Vagina (tissue), 2 donors: ENCODE measurements around the gene WFDC2. TPM values are rescaled to one million over a fixed set of nuclear protein-coding genes. Genes with fewer than 3 reads are reported as not detected.

Experiments
- DNase-seq, 2 donors: peaks; one replicate each; pipeline ENCODE4 v3.0.0-alpha.2; 2017; ENCODE audit errors: extremely low spot score in 2 of 2
- H3K27ac ChIP-seq: fragments of 200-600 bp; sonication (generic); one replicate; pipeline ENCODE4 v1.5.1; 2019
- H3K27me3 ChIP-seq: fragments of 200-600 bp; sonication (generic); one replicate; pipeline ENCODE4 v1.5.1; 2019
- H3K36me3 ChIP-seq, 2 donors: fragments of 200-600 bp; sonication (generic); one replicate each; pipeline ENCODE4 v1.5.1; 2017 to 2019
- H3K4me1 ChIP-seq: fragments of 200-600 bp; sonication (generic); one replicate; pipeline ENCODE4 v1.5.1; 2019
- H3K4me3 ChIP-seq, 2 donors: fragments of 200-600 bp; sonication (generic); 1 replicate in 1 of 2; 2 replicates in 1 of 2; pipeline ENCODE4 v1.5.1; 2016 to 2019
- H3K9me3 ChIP-seq: fragments of 200-600 bp; sonication (generic); one replicate; pipeline ENCODE4 v1.5.1; 2019
- POLR2A ChIP-seq, 2 donors: fragments of 450-650 bp; IDR thresholded peaks; one replicate each; pipeline ENCODE4 v1.6.1; 2017; ENCODE audit warnings: antibody characterized with exemption in 2 of 2, mild to moderate bottlenecking in 2 of 2, moderate library complexity in 2 of 2
- POLR2AphosphoS5 ChIP-seq, 2 donors: sonication (generic); formaldehyde crosslinking; IDR thresholded peaks; one replicate each; pipeline ENCODE4 v1.9.0; 2017; ENCODE audit warnings: antibody characterized with exemption in 2 of 2, mild to moderate bottlenecking in 2 of 2, low read depth in 1 of 2; ENCODE audit not compliant: insufficient read depth in 1 of 2
- intact Hi-C: fragments of 100-400 bp; cut with DNase I; formaldehyde crosslinking; loops from one replicate; pipeline ENCODE4 v1.15.1; 2023
- total RNA-seq: library from RNA; depleted of rRNA; stranded (reverse); fragments of >200 nt; gene quantifications from one replicate; pipeline ENCODE4 v1.2.3, GENCODE V29; 2016
- TF ChIP-seq, protein P1 (sequence below), 3 experiments: fragments of 450-650 bp in 2 of 3; fragments of 200-600 bp in 1 of 3; sonication (generic) in 1 of 3; IDR thresholded peaks; one replicate each; pipeline ENCODE4 v1.5.1; 2017 to 2019; ENCODE audit warnings: antibody characterized with exemption in 3 of 3, mild to moderate bottlenecking in 2 of 3, moderate library complexity in 2 of 3

WFDC2 gene
- total RNA-seq, 1 donor from 2014 or later, result 2.2 TPM

DNA sequence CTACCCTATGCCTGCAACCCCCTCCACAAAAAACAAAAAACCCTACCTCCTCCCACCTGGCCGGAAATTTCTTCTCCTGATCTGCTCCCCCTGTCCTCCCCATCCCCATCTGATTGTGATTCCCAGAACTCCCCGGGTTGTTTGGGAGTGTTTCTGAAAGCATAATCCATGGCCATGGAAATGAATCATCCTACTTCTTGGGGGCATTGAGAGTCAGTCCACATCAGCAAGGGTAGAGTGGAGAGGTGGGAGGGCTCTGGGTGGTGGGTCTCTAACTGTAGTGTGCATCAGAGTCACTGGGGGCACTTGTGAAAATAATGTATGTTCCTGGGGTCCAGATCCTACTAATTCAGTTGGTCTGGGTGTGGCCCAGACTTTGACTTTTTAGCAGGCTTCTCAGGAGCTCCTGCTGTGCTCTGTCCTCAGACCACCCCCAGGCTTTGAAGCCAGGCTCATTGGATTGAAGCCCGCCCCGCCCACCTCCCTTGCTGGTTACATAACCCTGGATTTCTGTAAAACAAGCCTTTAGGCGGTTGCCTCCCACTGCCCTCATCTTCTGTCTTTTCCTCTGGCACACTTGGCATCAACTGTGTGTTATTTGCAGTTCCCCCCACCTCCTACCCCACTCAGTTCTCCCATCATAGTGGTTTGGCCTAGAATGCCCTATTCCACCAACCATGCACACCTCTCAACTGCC is 43.1 kb upstream of the WFDC2 start:
- no peak for TF ChIP-seq POLR2AphosphoS5 (IDR thresholded peaks at IDR 0.05; ENCODE audit: insufficient read depth in 1 of 2, low read depth in 1 of 2)
- TF ChIP-seq POLR2A (IDR thresholded peaks at IDR 0.05), result no peak
- TF ChIP-seq, protein P1, sequence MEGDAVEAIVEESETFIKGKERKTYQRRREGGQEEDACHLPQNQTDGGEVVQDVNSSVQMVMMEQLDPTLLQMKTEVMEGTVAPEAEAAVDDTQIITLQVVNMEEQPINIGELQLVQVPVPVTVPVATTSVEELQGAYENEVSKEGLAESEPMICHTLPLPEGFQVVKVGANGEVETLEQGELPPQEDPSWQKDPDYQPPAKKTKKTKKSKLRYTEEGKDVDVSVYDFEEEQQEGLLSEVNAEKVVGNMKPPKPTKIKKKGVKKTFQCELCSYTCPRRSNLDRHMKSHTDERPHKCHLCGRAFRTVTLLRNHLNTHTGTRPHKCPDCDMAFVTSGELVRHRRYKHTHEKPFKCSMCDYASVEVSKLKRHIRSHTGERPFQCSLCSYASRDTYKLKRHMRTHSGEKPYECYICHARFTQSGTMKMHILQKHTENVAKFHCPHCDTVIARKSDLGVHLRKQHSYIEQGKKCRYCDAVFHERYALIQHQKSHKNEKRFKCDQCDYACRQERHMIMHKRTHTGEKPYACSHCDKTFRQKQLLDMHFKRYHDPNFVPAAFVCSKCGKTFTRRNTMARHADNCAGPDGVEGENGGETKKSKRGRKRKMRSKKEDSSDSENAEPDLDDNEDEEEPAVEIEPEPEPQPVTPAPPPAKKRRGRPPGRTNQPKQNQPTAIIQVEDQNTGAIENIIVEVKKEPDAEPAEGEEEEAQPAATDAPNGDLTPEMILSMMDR (IDR thresholded peaks at IDR 0.05), result no peak
- Histone ChIP-seq H3K4me1 (no peaks in the 10 kb centered on the region), H3K27ac (no peak overlapping the region), H3K27me3 (no peaks in the 10 kb centered on the region), H3K36me3 (peaks cover 0 to 45% of the 10 kb centered on the region in 2 donors), H3K9me3 (no peaks in the 10 kb centered on the region), H3K4me3 (no peak overlapping the region)
- intact Hi-C loops, result no loop called here
- DNase-seq, result no peak

DNA sequence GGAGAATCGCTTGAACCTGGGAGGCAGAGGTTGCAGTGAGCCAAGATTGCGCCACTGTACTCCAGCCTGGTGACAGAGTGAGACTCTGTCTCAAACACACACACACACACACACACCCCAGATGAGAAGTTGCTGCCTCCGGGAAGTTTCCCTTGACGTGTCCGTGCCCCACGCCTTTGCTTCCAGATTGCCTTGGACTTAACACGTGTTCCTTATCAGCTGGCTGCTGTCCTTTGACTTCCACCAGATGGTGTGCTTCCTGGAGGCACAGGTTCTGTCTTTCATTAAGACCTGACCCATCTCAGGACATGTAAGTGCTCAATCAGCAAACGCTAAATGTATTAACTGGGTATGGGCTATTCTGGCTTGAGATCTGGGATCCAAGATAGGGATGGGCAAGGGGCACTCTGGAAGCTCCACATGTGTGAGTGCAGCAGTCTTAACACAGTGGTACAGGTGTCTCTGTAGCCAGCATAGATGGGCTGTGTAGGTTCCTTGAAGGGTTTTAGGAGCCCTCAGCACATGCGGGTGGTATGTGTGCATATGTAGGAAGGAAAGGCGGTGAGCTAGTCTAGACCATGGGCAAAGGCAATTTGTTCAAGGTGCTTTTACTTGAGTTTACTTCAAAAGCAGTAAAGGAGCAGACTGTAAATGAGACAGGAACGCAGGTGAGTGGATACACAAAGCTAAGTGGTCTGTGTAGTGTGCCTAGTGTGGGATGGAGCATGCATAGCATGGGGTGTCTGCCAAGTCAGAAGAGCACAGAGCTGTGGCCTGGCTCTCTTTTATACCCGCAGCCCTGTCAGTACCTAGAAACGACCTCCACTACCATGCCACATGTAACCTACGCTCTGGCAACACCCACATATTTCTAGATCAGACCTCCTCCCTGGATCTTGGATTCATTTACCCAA is 42.1 kb upstream of the WFDC2 start:
- no peak overlapping the region for H3K27ac ChIP-seq
- no peaks in the 10 kb centered on the region for H3K4me1 ChIP-seq
- no peaks in the 10 kb centered on the region for H3K9me3 ChIP-seq
- peaks cover 0 to 35% of the 10 kb centered on the region in 2 donors for H3K36me3 ChIP-seq
- no peaks in the 10 kb centered on the region for H3K27me3 ChIP-seq
- H3K4me3 ChIP-seq, result no peak overlapping the region
- no peak for TF ChIP-seq POLR2A (IDR thresholded peaks at IDR 0.05)
- TF ChIP-seq, protein P1 (IDR thresholded peaks at IDR 0.05), result no peak
- TF ChIP-seq POLR2AphosphoS5 (IDR thresholded peaks at IDR 0.05; ENCODE audit: insufficient read depth in 1 of 2, low read depth in 1 of 2), result no peak
- no peak for DNase-seq
- intact Hi-C loops, result no loop called here

DNA sequence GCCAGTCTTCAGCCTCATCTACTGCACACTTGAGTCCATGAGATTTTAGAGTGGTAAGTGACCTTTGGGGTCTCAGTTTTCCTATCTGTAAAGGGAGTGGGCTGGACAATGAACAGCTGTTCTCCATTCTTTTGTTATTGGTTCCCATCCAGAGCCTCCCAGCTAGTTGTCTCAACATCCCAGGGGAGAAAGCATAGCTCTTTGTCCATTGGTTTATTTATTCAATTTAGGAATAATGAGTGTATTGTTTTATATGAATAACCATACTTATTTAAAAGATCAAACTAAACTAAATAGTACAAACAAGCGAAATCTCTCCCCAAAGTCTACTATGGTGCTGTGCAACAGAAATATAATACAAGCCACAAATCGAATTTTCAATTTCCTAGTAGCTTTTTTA is 39.9 kb upstream of the WFDC2 start:
- H3K9me3 ChIP-seq, result no peaks in the 10 kb centered on the region
- no peak for TF ChIP-seq POLR2AphosphoS5 (IDR thresholded peaks at IDR 0.05; ENCODE audit: insufficient read depth in 1 of 2, low read depth in 1 of 2)
- no peak for TF ChIP-seq POLR2A (IDR thresholded peaks at IDR 0.05)
- TF ChIP-seq, protein P1 (IDR thresholded peaks at IDR 0.05), result no peak
- H3K36me3 ChIP-seq, result peaks cover 0 to 15% of the 10 kb centered on the region in 2 donors
- no peak overlapping the region for H3K4me3 ChIP-seq
- H3K27ac ChIP-seq, result no peak overlapping the region
- intact Hi-C loops, result loop anchor here (5.0 kb wide), 1 partner anchor 57 kb away; no protein-coding TSS in a partner anchor
- H3K27me3 ChIP-seq, result no peaks in the 10 kb centered on the region
- no peaks in the 10 kb centered on the region for H3K4me1 ChIP-seq
- DNase-seq, result no peak

DNA sequence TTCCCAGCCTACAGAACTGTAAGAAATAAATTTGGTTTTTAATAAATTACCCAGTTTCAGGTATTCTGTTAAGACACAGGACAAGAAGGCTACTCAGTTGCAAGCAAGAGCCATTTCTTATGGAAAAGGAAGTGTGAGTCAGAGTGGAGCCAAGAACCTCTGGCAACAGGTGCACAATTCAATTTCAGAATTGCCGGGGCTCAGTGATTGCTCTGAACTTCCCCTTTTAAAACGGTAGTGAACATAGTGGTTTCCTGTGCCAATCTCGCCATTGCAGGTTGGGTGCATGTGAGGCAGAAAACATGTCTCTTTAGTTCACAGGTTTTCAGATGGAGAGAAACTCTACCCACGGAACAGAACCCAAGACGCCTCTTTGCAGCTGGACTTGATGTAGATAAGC is 37.3 kb upstream of the WFDC2 start:
- no peak overlapping the region for H3K27ac ChIP-seq
- no peaks in the 10 kb centered on the region for H3K9me3 ChIP-seq
- H3K4me3 ChIP-seq, result no peak overlapping the region
- intact Hi-C loops, result loop anchor here (5.0 kb wide), 1 partner anchor 60 kb away; no protein-coding TSS in a partner anchor
- DNase-seq, result no peak
- H3K4me1 ChIP-seq, result peaks cover 8% of the 10 kb centered on the region
- H3K27me3 ChIP-seq, result no peaks in the 10 kb centered on the region
- no peak for TF ChIP-seq POLR2A (IDR thresholded peaks at IDR 0.05)
- no peak for TF ChIP-seq POLR2AphosphoS5 (IDR thresholded peaks at IDR 0.05; ENCODE audit: insufficient read depth in 1 of 2, low read depth in 1 of 2)
- TF ChIP-seq, protein P1 (IDR thresholded peaks at IDR 0.05), result no peak
- no peaks in the 10 kb centered on the region for H3K36me3 ChIP-seq
